Measurements from ENCODE around the gene ARL4A. TPM values are rescaled to one million over a fixed set of nuclear protein-coding genes. Genes with fewer than 3 reads are reported as not detected.

The ARL4A gene
- total and polyA plus RNA-seq, 9 of the 15 experiments (the other 6 are each of a cell fraction or from before 2014, with no cell fraction given) = 118 to 688 (median 172) TPM

GRCh38 chr7:12686234-12686890 is 1.1 kb upstream of the ARL4A start (continued):
- TF ChIP-seq TGIF2 (CRISPR knock-in tag; IDR thresholded peaks at IDR 0.05) = no peak
- TF ChIP-seq EHMT2 (IDR thresholded peaks at IDR 0.05) = no peak
- no peak for TF ChIP-seq MAFF (IDR thresholded peaks at IDR 0.05; ENCODE audit: low read length)
- peak; percentile 84 for TF ChIP-seq TFAP4 (CRISPR knock-in tag; IDR thresholded peaks at IDR 0.05; ENCODE audit: borderline replicate concordance)
- no peak for TF ChIP-seq WHSC1 (IDR thresholded peaks at IDR 0.05; ENCODE audit: low read length)
- no peak for TF ChIP-seq IFI16 (CRISPR knock-in tag; IDR thresholded peaks at IDR 0.05)
- peak; percentile 10 for TF ChIP-seq MEIS2 (IDR thresholded peaks at IDR 0.05; ENCODE audit: partially characterized antibody)
- TF ChIP-seq SRF (CRISPR knock-in tag; IDR thresholded peaks at IDR 0.05) = peak in 1 of 2 experiments; percentile 58; a peak in 1 of 4 replicates
- TF ChIP-seq FIP1L1 (IDR thresholded peaks at IDR 0.05; ENCODE audit: low read depth, low read length, poor library complexity, severe bottlenecking) = no peak
- TF ChIP-seq, protein P1, sequence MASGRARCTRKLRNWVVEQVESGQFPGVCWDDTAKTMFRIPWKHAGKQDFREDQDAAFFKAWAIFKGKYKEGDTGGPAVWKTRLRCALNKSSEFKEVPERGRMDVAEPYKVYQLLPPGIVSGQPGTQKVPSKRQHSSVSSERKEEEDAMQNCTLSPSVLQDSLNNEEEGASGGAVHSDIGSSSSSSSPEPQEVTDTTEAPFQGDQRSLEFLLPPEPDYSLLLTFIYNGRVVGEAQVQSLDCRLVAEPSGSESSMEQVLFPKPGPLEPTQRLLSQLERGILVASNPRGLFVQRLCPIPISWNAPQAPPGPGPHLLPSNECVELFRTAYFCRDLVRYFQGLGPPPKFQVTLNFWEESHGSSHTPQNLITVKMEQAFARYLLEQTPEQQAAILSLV (tag; IDR thresholded peaks at IDR 0.05) = no peak
- peak; percentile 93 for TF ChIP-seq RBM22 (IDR thresholded peaks at IDR 0.05; ENCODE audit: low read depth, low read length, poor library complexity, severe bottlenecking)
- TF ChIP-seq ZFX (CRISPR knock-in tag; IDR thresholded peaks at IDR 0.05) = peak; percentile 94
- no peak for TF ChIP-seq NFRKB (IDR thresholded peaks at IDR 0.05; ENCODE audit: low read depth)
- peak; percentile 95 for TF ChIP-seq ETV1 (tag; conservative IDR thresholded peaks at IDR 0.05; ENCODE audit: low read depth)
- peak; percentile 41; the same call in 1 of the 2 replicates for TF ChIP-seq KLF16 (IDR thresholded peaks at IDR 0.05)
- TF ChIP-seq CXXC5 (CRISPR knock-in tag; IDR thresholded peaks at IDR 0.05) = peak; percentile 91
- TF ChIP-seq SMARCA4 (IDR thresholded peaks at IDR 0.05) = no peak
- TF ChIP-seq YY1 (IDR thresholded peaks at IDR 0.05; ENCODE audit: borderline replicate concordance in 1 of 3, control insufficient read depth in 1 of 3, extremely low read depth in 1 of 3, insufficient read depth in 3 of 3, insufficient read length in 1 of 3, insufficient replicate concordance in 2 of 3, low read depth in 1 of 3, low read length in 2 of 3) = peak in 1 of 3 experiments; percentile 69
- TF ChIP-seq PCBP2 (IDR thresholded peaks at IDR 0.05; ENCODE audit: low read depth, low read length, poor library complexity, severe bottlenecking) = no peak
- TF ChIP-seq ZNF644 (tag; IDR thresholded peaks at IDR 0.05; ENCODE audit: low read depth) = peak; percentile 83; the same call in 1 of the 2 replicates
- no peak for TF ChIP-seq NFIX (CRISPR knock-in tag; IDR thresholded peaks at IDR 0.05; ENCODE audit: low read depth)
- TF ChIP-seq, protein P2, sequence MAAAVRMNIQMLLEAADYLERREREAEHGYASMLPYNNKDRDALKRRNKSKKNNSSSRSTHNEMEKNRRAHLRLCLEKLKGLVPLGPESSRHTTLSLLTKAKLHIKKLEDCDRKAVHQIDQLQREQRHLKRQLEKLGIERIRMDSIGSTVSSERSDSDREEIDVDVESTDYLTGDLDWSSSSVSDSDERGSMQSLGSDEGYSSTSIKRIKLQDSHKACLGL (CRISPR knock-in tag; IDR thresholded peaks at IDR 0.05; ENCODE audit: borderline replicate concordance, poor library complexity, severe bottlenecking) = peak; percentile 72
- no peak for TF ChIP-seq TSC22D4 (tag; IDR thresholded peaks at IDR 0.05)
- no peak for TF ChIP-seq NR0B1 (IDR thresholded peaks at IDR 0.05; ENCODE audit: partially characterized antibody)
- TF ChIP-seq KLF6 (CRISPR knock-in tag; IDR thresholded peaks at IDR 0.05; ENCODE audit: borderline replicate concordance) = peak; percentile 77; the same call in 1 of the 2 replicates
